Urinary bladder (tissue), 4 donors: ENCODE data around the gene TDRD9. TPM values are rescaled to one million over a fixed set of nuclear protein-coding genes. Genes with fewer than 3 reads are reported as not detected.

Source experiments
- DNase-seq: peaks from one replicate; pipeline ENCODE4 v3.0.0-alpha.2; 2015; ENCODE audit errors: extremely low spot score
- H3K27ac ChIP-seq: one replicate; pipeline ENCODE4 v1.5.1; 2013; ENCODE audit warnings: low read depth, mild to moderate bottlenecking, moderate library complexity
- H3K36me3 ChIP-seq: one replicate; pipeline ENCODE4 v1.6.1; 2013; ENCODE audit warnings: mild to moderate bottlenecking, moderate library complexity; ENCODE audit not compliant: insufficient read depth
- H3K4me1 ChIP-seq: one replicate; pipeline ENCODE4 v1.6.1; 2013; ENCODE audit warnings: mild to moderate bottlenecking, moderate library complexity; ENCODE audit not compliant: insufficient read depth
- H3K4me3 ChIP-seq: one replicate; pipeline ENCODE4 v1.5.1; 2013; ENCODE audit warnings: low read depth, low read length
- WGBS: extraction: QIAGEN DNeasy Blood & Tissue Kit; methylation state at CpG from one replicate; pipeline ENCODE4 v1.1.7; 2013; 5-methylcytosine and 5-hydroxymethylcytosine counted together
- polyA plus RNA-seq: library from polyadenylated mRNA; stranded (reverse); fragments of 200-250 nt; gene quantifications from one replicate; pipeline ENCODE4 v1.2.3, GENCODE V29; 2013
- total RNA-seq: library from RNA; depleted of rRNA; stranded (reverse); fragments of >200 nt; gene quantifications from one replicate; pipeline ENCODE4 v1.2.3, GENCODE V29; 2014
- donor health status: healthy with polysubstance abuse.
- donor health status: healthy.

The TDRD9 gene
- total and polyA plus RNA-seq, 2 donors: 0.95 to 2.4 TPM

DNA sequence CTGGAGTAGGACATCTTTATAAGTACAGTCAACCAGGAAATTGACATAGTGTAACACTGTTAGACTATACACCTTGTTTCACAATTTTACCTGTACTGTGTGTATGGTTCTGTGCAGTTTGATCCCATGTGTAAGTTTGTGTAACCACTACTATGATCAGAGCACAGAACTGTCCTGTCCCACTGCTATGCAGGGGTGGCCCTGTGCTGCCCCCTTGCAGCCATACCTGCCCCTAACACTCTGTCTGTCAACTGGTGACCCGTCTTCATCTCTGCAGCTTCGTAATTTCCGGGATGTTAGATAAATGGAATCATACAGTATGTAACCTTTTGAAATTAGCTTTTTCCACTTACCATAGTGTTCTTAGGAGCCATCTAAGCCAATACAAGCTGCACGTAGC is 72.7 kb downstream of the TDRD9 start:
- WGBS: 78% methylated on average over 4 of the region's 4 CpGs
- no peak overlapping the region for H3K27ac ChIP-seq
- DNase-seq: no peak
- no peak overlapping the region for H3K4me3 ChIP-seq
- H3K36me3 ChIP-seq: no peaks in the 10 kb centered on the region
- no peaks in the 10 kb centered on the region for H3K4me1 ChIP-seq

- no peak for DNase-seq
- Histone ChIP-seq H3K27ac (no peak overlapping the region), H3K4me1 (no peaks in the 10 kb centered on the region), H3K36me3 (no peaks in the 10 kb centered on the region), H3K4me3 (no peak overlapping the region)
- WGBS: 89% methylated on average over 6 of the region's 6 CpGs
Observed at GRCh38 chr14:104003616-104004015, 75.4 kb downstream of the TDRD9 start.

- 88% methylated on average over 1 of the region's 1 CpG for WGBS
- H3K36me3 ChIP-seq: no peaks in the 10 kb centered on the region
- H3K4me1 ChIP-seq: no peaks in the 10 kb centered on the region
- H3K27ac ChIP-seq: no peak overlapping the region
- no peak for DNase-seq
- no peak overlapping the region for H3K4me3 ChIP-seq
Observed at GRCh38 chr14:104004849-104005248, 76.6 kb downstream of the TDRD9 start.

DNA sequence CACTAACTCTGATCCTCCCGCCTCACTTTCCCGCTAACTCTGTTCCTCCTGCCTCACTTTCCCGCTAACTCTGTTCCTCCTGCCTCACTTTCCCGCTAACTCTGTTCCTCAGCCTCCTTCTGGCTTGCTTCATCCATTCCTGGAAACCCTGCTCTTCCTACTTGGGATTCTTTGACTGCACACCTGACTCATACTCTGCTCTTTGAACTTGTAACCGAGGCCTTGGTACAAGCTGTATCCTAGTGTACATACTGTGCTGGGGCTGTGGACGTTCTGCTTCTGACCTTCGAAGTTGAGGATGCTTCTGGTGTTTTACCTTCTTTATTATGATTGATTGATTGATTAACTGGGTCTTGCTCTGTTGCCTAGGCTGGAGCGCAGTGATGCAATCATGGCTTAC is 77.2 kb downstream of the TDRD9 start:
- no peak overlapping the region for H3K27ac ChIP-seq
- no peaks in the 10 kb centered on the region for H3K36me3 ChIP-seq
- no peaks in the 10 kb centered on the region for H3K4me1 ChIP-seq
- DNase-seq: no peak
- H3K4me3 ChIP-seq: no peak overlapping the region
- 95% methylated on average over 8 of the region's 8 CpGs for WGBS

DNA sequence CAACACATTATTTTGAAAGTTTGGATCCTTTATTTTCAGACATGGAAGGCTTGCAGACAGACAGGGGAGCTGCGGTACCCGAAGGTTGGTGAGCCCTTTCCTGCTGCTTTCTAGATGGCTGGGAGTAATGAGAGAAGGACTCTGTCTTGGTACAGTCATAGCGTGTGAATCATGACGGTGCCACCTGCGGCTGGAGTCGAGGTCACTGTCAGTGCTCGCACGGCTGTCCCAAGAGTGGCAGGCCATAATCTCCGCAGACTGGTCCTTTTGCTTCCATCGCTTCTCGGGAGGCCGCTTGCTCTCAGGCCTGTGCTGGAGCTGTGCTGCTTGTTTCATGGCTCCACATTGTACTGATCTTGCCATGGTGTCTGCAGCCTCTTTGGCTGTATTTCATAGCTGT is 78.9 kb downstream of the TDRD9 start:
- Histone ChIP-seq H3K27ac (no peak overlapping the region), H3K4me1 (no peaks in the 10 kb centered on the region), H3K4me3 (no peak overlapping the region), H3K36me3 (no peaks in the 10 kb centered on the region)
- DNase-seq: no peak
- WGBS: 90% methylated on average over 12 of the region's 12 CpGs

DNA sequence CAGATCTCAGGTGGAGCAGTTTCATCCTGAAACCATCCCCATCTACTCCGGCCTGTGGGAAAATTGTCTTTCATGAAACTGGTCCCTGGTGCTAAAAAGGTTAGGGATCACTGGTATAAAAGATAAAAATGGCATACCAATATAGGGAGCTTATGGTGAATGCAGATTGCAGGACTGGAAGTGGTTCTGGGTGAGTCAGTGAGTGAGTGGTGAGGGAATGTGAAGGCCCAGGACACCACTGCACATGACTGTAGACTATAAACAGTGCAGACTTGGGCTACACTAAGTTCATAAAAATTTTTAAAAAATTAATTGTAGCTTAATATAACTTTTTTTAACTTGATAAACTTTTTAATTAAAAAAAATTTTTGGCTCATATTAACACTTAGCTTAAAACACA is 81.0 kb downstream of the TDRD9 start:
- no peak for DNase-seq
- WGBS: 91% methylated on average over 1 of the region's 1 CpG

DNA sequence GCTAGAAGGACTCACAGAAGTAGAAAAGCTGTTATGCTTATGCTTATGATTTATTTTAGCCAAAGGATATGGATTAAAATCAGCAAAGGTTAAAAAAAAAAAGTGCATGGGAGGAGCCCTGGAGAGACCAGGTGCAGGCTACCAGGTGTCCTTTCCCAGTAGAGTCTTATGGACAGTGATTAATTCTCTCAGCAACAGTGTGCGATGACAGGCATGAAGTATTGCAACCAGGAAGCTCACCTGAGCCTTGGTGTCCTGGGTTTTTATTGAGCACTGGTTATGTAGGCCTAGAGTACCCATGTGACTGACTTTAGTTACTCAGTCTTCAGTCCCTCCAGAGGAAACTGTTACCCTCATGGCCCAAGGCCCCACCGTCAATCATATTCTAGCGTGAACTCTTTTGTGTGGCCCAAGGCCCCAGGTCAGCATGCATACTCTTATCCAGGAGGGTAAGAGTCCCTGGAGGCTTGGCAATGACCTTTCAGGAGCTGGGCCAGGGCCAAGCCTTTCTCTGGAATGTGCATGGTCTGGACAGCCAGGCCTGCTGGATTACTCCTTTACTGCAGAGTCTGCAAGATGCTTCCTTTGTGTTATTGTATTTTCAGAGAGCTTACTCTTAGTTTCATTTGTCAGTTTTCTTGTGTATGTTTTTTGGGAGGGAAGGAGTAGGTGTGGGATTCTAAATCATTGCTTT is 83.7 kb downstream of the TDRD9 start:
- no peak overlapping the region for H3K4me3 ChIP-seq
- DNase-seq: no peak
- WGBS: 93% methylated on average over 3 of the region's 3 CpGs
- no peaks in the 10 kb centered on the region for H3K4me1 ChIP-seq
- H3K27ac ChIP-seq: no peak overlapping the region
- no peaks in the 10 kb centered on the region for H3K36me3 ChIP-seq

More for the DNA sequence above, 81.0 kb downstream of the TDRD9 start:
- no peak overlapping the region for H3K4me3 ChIP-seq
- no peaks in the 10 kb centered on the region for H3K4me1 ChIP-seq
- H3K36me3 ChIP-seq: no peaks in the 10 kb centered on the region
- no peak overlapping the region for H3K27ac ChIP-seq

- no peak overlapping the region for H3K27ac ChIP-seq
- no peaks in the 10 kb centered on the region for H3K36me3 ChIP-seq
- DNase-seq: no peak
- H3K4me3 ChIP-seq: no peak overlapping the region
- H3K4me1 ChIP-seq: no peaks in the 10 kb centered on the region
- WGBS: 88% methylated on average over 5 of the region's 5 CpGs
Observed at GRCh38 chr14:104014764-104015163, 86.5 kb downstream of the TDRD9 start.

GRCh38 chr14:104016873-104017650 is 88.8 kb downstream of the TDRD9 start:
- no peak for DNase-seq
- H3K4me1 ChIP-seq: no peaks in the 10 kb centered on the region
- WGBS: 71% methylated on average over 11 of the region's 11 CpGs
- no peak overlapping the region for H3K4me3 ChIP-seq
- H3K36me3 ChIP-seq: no peaks in the 10 kb centered on the region
- no peak overlapping the region for H3K27ac ChIP-seq

GRCh38 chr14:104019029-104019428 is 90.8 kb downstream of the TDRD9 start:
- 96% methylated on average over 1 of the region's 1 CpG for WGBS
- Histone ChIP-seq H3K36me3 (no peaks in the 10 kb centered on the region), H3K4me1 (no peaks in the 10 kb centered on the region), H3K4me3 (no peak overlapping the region), H3K27ac (no peak overlapping the region)
- no peak for DNase-seq

GRCh38 chr14:104019806-104020205 is 91.5 kb downstream of the TDRD9 start:
- Histone ChIP-seq H3K36me3 (no peaks in the 10 kb centered on the region), H3K4me1 (no peaks in the 10 kb centered on the region), H3K27ac (no peak overlapping the region), H3K4me3 (no peak overlapping the region)
- DNase-seq: no peak
- 77% methylated on average over 7 of the region's 7 CpGs for WGBS

- no peak for DNase-seq
- H3K4me3 ChIP-seq: no peak overlapping the region
- no peaks in the 10 kb centered on the region for H3K36me3 ChIP-seq
- no peak overlapping the region for H3K27ac ChIP-seq
- 86% methylated on average over 9 of the region's 9 CpGs for WGBS
- no peaks in the 10 kb centered on the region for H3K4me1 ChIP-seq
Observed at GRCh38 chr14:104020471-104020870, 92.2 kb downstream of the TDRD9 start.

DNA sequence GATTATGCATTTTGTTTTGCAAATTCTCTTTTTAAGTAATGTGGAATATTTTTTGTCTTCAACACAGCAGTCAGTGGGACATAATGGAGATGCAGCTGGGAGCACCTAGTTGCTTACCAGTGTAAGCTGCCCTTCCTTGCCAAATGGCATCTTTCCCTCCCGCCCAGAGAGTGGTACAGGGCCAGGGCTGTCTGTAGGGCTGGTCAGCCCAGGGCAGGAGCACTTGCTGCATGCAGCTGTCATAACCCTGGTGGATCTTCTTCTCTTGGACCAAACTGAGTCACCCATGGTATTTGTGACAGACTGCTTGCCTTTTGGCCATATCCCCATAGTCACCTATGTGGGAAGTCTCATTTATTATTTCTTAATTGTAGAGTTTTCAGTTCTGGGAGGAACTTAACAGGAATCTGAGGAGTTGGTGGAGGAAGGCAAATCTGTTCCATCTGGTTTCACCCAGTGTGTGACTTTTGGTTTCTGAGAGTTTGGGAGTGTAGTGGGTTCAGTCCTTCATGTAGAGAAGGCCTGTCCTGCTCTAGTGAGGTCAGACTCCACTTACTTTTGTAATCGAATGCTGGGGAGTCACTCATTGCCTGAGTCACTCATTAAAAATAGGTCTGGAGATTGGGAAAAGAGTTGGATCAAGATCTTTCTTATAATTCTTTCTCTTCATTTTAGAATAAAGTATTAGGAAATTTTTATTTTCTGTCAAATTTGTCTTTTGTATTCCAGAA is 95.2 kb downstream of the TDRD9 start:
- Histone ChIP-seq H3K4me1 (no peaks in the 10 kb centered on the region), H3K27ac (no peak overlapping the region), H3K36me3 (no peaks in the 10 kb centered on the region), H3K4me3 (no peak overlapping the region)
- 80% methylated on average over 2 of the region's 2 CpGs for WGBS
- no peak for DNase-seq

DNA sequence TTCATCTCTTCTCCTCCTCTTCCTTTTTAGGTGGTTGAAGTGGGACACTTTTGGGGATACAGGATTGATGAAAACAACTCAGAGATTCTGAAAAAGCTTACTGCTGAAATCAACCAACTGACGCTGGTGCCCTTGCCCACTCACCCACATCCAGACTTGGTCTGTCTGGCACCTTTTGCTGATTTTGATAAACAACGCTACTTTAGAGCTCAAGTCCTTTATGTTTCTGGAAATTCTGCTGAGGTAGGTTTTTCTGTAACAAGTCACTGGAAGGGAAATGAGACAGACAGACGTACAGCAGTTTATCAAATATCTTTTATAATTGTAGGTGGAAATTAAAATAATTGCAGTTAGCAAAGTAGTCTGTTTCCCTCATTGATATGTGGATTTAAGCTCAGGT is 97.3 kb downstream of the TDRD9 start:
- H3K27ac ChIP-seq: no peak overlapping the region
- no peak for DNase-seq
- no peaks in the 10 kb centered on the region for H3K36me3 ChIP-seq
- H3K4me1 ChIP-seq: no peaks in the 10 kb centered on the region
- no peak overlapping the region for H3K4me3 ChIP-seq
- 83% methylated on average over 3 of the region's 3 CpGs for WGBS
